ENCODE measurements around the gene OR2D2.

OR2D2 gene

GRCh38 chr11:6844356-6844755 lies 47.9 kb downstream of the OR2D2 start:
- Histone ChIP-seq H3K27me3 (ENCODE audit: control insufficient read depth, insufficient read depth, low read length) (no peaks in the 10 kb centered on the region), H3K36me3 (ENCODE audit: control insufficient read depth, insufficient read depth, low read length) (no peaks in the 10 kb centered on the region), H3K9ac (ENCODE audit: low read length) (no peak overlapping the region), H3K27ac (ENCODE audit: low read depth, low read length) (no peak overlapping the region), H3K9me3 (ENCODE audit: control insufficient read depth, insufficient read depth, low read depth, low read length) (peaks cover 5% of the 10 kb centered on the region; the same call in 1 of the 2 replicates), H3K4me1 (ENCODE audit: control insufficient read depth, insufficient read depth, low read length) (peaks cover 12% of the 10 kb centered on the region), H3K4me3 (ENCODE audit: low read depth, low read length) (no peak overlapping the region)

GRCh38 chr11:6843670-6844069 lies 48.6 kb downstream of the OR2D2 start:
- H3K4me1 ChIP-seq (ENCODE audit: control insufficient read depth, insufficient read depth, low read length), result peaks cover 12% of the 10 kb centered on the region
- no peak overlapping the region for H3K9ac ChIP-seq (ENCODE audit: low read length)
- no peak overlapping the region for H3K27ac ChIP-seq (ENCODE audit: low read depth, low read length)
- no peak overlapping the region for H3K4me3 ChIP-seq (ENCODE audit: low read depth, low read length)
- H3K27me3 ChIP-seq (ENCODE audit: control insufficient read depth, insufficient read depth, low read length), result no peaks in the 10 kb centered on the region
- peaks cover 5% of the 10 kb centered on the region; the same call in 1 of the 2 replicates for H3K9me3 ChIP-seq (ENCODE audit: control insufficient read depth, insufficient read depth, low read depth, low read length)
- H3K36me3 ChIP-seq (ENCODE audit: control insufficient read depth, insufficient read depth, low read length), result no peaks in the 10 kb centered on the region

DNA sequence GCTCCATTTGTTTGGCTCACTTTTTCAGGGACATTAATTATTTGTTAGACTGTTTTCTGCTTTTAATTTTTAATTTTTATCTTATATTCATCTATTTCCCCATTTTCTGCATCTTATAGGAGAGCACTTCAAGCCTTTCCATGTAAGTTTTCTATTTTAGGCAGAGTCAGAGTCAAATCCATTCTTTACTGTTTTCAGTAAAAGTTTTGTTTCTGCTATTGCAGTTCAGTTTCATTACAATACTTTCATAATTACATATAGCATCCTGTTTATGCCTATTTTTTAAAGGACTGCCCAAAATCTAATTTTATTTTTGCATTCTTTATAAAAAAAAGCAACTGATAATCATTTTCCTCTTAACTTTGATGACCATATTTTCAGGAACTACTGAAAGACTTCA lies 50.6 kb downstream of the OR2D2 start:
- Histone ChIP-seq H3K9ac (ENCODE audit: low read length) (no peak overlapping the region), H3K9me3 (ENCODE audit: control insufficient read depth, insufficient read depth, low read depth, low read length) (peaks cover 5% of the 10 kb centered on the region; the same call in 1 of the 2 replicates), H3K27me3 (ENCODE audit: control insufficient read depth, insufficient read depth, low read length) (no peaks in the 10 kb centered on the region), H3K4me1 (ENCODE audit: control insufficient read depth, insufficient read depth, low read length) (peaks cover 4% of the 10 kb centered on the region; the same call in 1 of the 2 replicates), H3K4me3 (ENCODE audit: low read depth, low read length) (no peak overlapping the region), H3K36me3 (ENCODE audit: control insufficient read depth, insufficient read depth, low read length) (no peaks in the 10 kb centered on the region), H3K27ac (ENCODE audit: low read depth, low read length) (no peak overlapping the region)

All from HUES6 (cell line).